ENCODE data around the gene QKI. TPM values are rescaled to one million over a fixed set of nuclear protein-coding genes. Genes with fewer than 3 reads are reported as not detected.
"Not testable (repeated sequence)": the region's sequence is repeated elsewhere in the genome, so short reads cannot be mapped to it uniquely, and the experiment has no call there.

The QKI gene
- total RNA-seq, 2 donors from 2014 or later: 87.4 to 95.3 TPM

DNA sequence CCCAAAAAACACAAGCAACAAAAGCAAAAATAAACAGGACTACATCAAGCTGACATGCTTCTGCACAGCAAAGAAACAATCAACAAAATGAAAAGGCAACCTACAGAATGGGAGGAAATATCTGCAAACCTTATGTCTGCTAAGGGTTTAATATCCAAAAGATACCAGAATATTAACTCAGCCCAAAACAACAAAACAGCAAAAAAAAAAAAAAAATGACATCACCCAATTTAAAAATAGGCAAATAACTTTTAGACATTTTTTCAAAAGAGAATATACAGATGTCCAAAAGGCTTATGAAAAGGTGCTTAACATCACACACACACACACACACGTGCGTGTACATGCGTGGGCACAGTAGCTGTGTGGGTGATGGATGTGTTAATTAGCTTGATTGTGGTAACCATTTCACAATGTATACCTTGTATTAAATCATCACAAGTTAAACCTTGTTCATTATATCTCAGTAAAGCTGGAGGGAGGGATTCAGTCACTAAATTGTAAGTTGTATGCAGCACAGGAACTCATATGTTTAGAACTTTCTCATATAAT lies 52.4 kb downstream of the QKI start:
- ATAC-seq (no peak), DNase-seq (no peak)
- H3K27me3 Mint-ChIP-seq: no peaks in the 10 kb centered on the region
- H3K4me3 Mint-ChIP-seq: no peak overlapping the region
- H3K27ac Mint-ChIP-seq: no peak overlapping the region
- peaks cover 10% of the 10 kb centered on the region for H3K36me3 Mint-ChIP-seq (ENCODE audit: low read depth)
- H3K4me1 Mint-ChIP-seq: peaks cover 22% of the 10 kb centered on the region
- no peaks in the 10 kb centered on the region for H3K9me3 ChIP-seq (ENCODE audit: control insufficient read depth, low read length, poor library complexity, severe bottlenecking)

- peaks cover 15% of the 10 kb centered on the region for H3K4me1 Mint-ChIP-seq
- H3K9me3 ChIP-seq (ENCODE audit: control insufficient read depth, low read length, poor library complexity, severe bottlenecking): no peaks in the 10 kb centered on the region
- H3K36me3 Mint-ChIP-seq (ENCODE audit: low read depth): peaks cover 9% of the 10 kb centered on the region
- H3K27me3 Mint-ChIP-seq: no peaks in the 10 kb centered on the region
- H3K4me3 Mint-ChIP-seq: no peak overlapping the region
- no peak for DNase-seq
- H3K27ac Mint-ChIP-seq: no peak overlapping the region
- ATAC-seq: no peak
Measured at GRCh38 chr6:163468738-163469137, 54.2 kb downstream of the QKI start.

- Mint-ChIP-seq H3K27ac (no peak overlapping the region), H3K36me3 (ENCODE audit: low read depth) (peaks cover 7% of the 10 kb centered on the region)
- ATAC-seq: no peak
Measured at GRCh38 chr6:163469459-163469985, 55.0 kb downstream of the QKI start.

DNA sequence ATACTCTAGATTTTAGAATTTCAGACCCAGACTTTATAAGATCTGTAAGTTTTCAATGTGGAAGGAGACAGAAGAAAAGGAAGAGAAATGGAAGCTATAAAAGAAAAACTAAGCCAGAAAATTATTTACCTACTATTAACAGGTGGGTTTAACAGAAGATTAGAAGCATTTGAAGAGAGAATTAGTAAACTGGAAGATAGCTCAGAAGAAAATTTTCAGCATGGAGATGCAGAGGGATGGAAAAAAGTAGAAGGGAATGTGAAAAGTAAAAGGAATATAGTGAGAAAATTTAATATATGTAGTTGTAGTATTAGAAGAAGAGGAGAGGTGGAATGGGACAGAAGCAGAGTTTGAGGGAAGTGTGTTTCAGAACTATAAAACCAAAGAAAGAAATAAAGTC lies 56.1 kb downstream of the QKI start:
- Mint-ChIP-seq H3K4me3 (no peak overlapping the region), H3K4me1 (peaks cover 4% of the 10 kb centered on the region), H3K27me3 (no peaks in the 10 kb centered on the region), H3K27ac (no peak overlapping the region), H3K36me3 (ENCODE audit: low read depth) (peaks cover 2% of the 10 kb centered on the region)
- DNase-seq: no peak
- H3K9me3 ChIP-seq (ENCODE audit: control insufficient read depth, low read length, poor library complexity, severe bottlenecking): no peaks in the 10 kb centered on the region
- no peak for ATAC-seq

More at GRCh38 chr6:163469459-163469985, 55.0 kb downstream of the QKI start:
- no peaks in the 10 kb centered on the region for H3K9me3 ChIP-seq (ENCODE audit: control insufficient read depth, low read length, poor library complexity, severe bottlenecking)
- DNase-seq: no peak
- H3K4me1 Mint-ChIP-seq: peaks cover 8% of the 10 kb centered on the region
- no peaks in the 10 kb centered on the region for H3K27me3 Mint-ChIP-seq
- no peak overlapping the region for H3K4me3 Mint-ChIP-seq

DNA sequence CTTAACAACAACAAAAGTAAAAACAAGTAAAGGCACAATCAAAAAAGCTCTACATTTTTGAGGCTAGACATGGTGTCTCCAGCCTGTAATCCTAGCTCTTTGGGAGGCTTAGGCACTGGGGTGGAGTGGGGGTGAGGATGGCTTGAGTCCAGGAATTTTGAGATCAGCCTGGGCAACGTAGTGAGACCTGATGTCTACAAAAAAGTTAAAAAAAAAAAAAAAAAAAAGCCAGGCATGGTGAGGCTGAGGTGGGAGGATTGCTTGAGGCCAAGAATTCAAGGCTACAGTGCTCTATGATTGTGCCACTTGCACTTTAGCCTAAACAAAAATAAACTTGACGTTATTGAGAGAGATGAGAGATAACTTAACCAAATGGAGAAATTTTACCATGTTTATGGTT lies 60.1 kb downstream of the QKI start:
- Mint-ChIP-seq H3K4me3 (no peak overlapping the region), H3K27ac (peak overlapping the region; percentile 32), H3K36me3 (ENCODE audit: low read depth) (peaks cover under 1% of the 10 kb centered on the region), H3K27me3 (no peaks in the 10 kb centered on the region), H3K4me1 (peaks cover 8% of the 10 kb centered on the region)
- DNase-seq: no peak
- no peaks in the 10 kb centered on the region for H3K9me3 ChIP-seq (ENCODE audit: control insufficient read depth, low read length, poor library complexity, severe bottlenecking)
- ATAC-seq: no peak

DNA sequence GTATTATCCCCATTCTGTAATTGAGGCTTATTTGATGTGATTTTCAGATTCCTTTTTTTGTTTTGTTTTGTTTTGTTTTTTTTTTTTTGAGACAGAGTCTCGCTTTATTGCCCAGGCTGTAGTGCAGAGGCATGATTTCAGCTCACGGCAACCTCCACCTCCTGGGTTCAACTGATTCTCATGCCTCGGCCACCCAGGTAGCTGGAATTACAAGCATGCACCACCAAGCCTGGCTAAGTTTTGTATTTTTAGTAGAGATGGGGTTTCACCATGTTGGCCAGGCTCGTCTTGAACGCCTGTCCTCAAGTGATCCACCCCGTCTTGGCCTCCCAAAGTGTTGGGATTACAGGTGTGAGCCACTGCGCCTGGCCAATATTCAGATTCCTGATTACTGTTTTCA lies 62.4 kb downstream of the QKI start:
- H3K4me1 Mint-ChIP-seq: peaks cover 12% of the 10 kb centered on the region
- DNase-seq; H3K9me3 ChIP-seq (ENCODE audit: control insufficient read depth, low read length, poor library complexity, severe bottlenecking); ATAC-seq; H3K27me3 Mint-ChIP-seq; H3K36me3 Mint-ChIP-seq (ENCODE audit: low read depth); H3K4me3 Mint-ChIP-seq: not testable (repeated sequence)
- H3K27ac Mint-ChIP-seq: peak overlapping the region; percentile 70

GRCh38 chr6:163483107-163483506 lies 68.6 kb downstream of the QKI start:
- ATAC-seq (no peak), DNase-seq (no peak)
- Mint-ChIP-seq H3K27me3 (no peaks in the 10 kb centered on the region), H3K36me3 (ENCODE audit: low read depth) (peaks cover 3% of the 10 kb centered on the region), H3K27ac (no peak overlapping the region), H3K4me1 (peaks cover 29% of the 10 kb centered on the region), H3K4me3 (no peak overlapping the region)
- no peaks in the 10 kb centered on the region for H3K9me3 ChIP-seq (ENCODE audit: control insufficient read depth, low read length, poor library complexity, severe bottlenecking)

DNA sequence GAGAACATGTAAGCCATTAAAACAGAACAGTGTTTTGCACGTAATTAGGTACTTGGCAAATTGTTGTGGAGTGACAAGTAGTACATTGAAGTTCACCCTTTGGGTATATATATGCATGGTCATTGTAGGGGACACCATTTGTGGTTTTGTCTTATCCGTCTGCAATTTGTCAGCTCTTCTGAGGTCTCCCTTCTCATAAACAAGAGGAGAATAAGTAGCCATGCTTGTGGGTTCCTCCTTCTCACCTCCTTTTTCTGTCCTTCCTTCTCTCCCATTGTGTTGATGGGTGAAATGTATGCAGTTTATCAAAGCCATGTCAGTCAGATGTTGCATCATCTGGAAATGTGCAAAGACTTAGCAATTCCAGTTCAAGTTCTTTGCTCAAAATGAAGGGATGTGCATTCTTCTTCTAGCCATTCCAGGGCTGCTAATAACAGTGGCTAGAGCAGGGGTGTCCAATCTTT lies 70.9 kb downstream of the QKI start:
- Mint-ChIP-seq H3K27me3 (no peaks in the 10 kb centered on the region), H3K27ac (no peak overlapping the region), H3K36me3 (ENCODE audit: low read depth) (no peaks in the 10 kb centered on the region), H3K4me1 (peaks cover 43% of the 10 kb centered on the region), H3K4me3 (no peak overlapping the region)
- ATAC-seq (no peak), DNase-seq (no peak)
- H3K9me3 ChIP-seq (ENCODE audit: control insufficient read depth, low read length, poor library complexity, severe bottlenecking): no peaks in the 10 kb centered on the region

GRCh38 chr6:163486821-163487220 lies 72.3 kb downstream of the QKI start:
- Mint-ChIP-seq H3K4me3 (no peak overlapping the region), H3K27me3 (no peaks in the 10 kb centered on the region), H3K36me3 (ENCODE audit: low read depth) (no peaks in the 10 kb centered on the region), H3K4me1 (peaks cover 47% of the 10 kb centered on the region), H3K27ac (no peak overlapping the region)
- DNase-seq (no peak), ATAC-seq (no peak)
- H3K9me3 ChIP-seq (ENCODE audit: control insufficient read depth, low read length, poor library complexity, severe bottlenecking): no peaks in the 10 kb centered on the region

DNA sequence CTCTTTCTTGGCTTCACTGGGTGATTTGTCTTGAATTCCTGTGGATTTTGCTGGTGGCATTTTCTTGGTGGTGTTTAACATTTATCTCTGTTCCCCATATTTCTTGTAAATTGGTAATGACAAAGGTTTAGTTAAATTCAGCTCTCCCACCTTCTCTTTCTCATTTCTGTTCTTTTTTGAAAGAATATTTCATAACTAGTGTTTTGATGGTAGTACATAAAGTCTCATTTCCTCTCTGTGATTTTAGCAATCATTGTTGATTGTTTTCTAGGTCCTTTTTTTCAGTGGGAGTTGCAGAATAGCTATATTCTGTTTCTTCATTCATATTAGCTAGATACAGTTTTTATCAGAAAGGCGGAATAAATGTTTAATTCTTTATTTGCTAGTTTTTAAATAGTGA lies 73.1 kb downstream of the QKI start:
- Mint-ChIP-seq H3K4me3 (no peak overlapping the region), H3K27ac (peak overlapping the region; percentile 27), H3K27me3 (no peaks in the 10 kb centered on the region), H3K4me1 (peaks cover 47% of the 10 kb centered on the region), H3K36me3 (ENCODE audit: low read depth) (no peaks in the 10 kb centered on the region)
- ATAC-seq (no peak), DNase-seq (no peak)
- no peaks in the 10 kb centered on the region for H3K9me3 ChIP-seq (ENCODE audit: control insufficient read depth, low read length, poor library complexity, severe bottlenecking)

DNA sequence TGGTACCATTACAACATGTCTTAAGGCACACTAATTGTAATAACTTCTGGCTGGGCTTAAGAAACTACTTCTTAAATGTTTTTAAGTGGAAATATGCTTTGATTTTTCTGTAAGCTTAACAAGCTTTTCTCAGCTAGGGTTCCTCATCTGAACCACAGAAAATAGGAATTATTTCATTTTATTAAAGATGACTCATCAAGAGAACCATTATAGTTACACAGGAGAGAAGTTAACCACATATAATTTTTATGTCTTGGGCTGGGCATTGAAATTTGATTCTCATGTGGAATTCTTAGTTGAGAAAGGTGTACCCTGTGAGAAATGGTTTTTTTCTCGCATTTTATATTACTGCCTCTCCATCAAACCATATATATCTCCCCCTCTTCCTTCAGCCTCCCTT lies 75.1 kb downstream of the QKI start:
- H3K27ac Mint-ChIP-seq: no peak overlapping the region
- no peaks in the 10 kb centered on the region for H3K27me3 Mint-ChIP-seq
- ATAC-seq (no peak), DNase-seq (no peak)
- H3K36me3 Mint-ChIP-seq (ENCODE audit: low read depth): no peaks in the 10 kb centered on the region
- H3K4me3 Mint-ChIP-seq: no peak overlapping the region
- H3K4me1 Mint-ChIP-seq: peaks cover 44% of the 10 kb centered on the region
- no peaks in the 10 kb centered on the region for H3K9me3 ChIP-seq (ENCODE audit: control insufficient read depth, low read length, poor library complexity, severe bottlenecking)

DNA sequence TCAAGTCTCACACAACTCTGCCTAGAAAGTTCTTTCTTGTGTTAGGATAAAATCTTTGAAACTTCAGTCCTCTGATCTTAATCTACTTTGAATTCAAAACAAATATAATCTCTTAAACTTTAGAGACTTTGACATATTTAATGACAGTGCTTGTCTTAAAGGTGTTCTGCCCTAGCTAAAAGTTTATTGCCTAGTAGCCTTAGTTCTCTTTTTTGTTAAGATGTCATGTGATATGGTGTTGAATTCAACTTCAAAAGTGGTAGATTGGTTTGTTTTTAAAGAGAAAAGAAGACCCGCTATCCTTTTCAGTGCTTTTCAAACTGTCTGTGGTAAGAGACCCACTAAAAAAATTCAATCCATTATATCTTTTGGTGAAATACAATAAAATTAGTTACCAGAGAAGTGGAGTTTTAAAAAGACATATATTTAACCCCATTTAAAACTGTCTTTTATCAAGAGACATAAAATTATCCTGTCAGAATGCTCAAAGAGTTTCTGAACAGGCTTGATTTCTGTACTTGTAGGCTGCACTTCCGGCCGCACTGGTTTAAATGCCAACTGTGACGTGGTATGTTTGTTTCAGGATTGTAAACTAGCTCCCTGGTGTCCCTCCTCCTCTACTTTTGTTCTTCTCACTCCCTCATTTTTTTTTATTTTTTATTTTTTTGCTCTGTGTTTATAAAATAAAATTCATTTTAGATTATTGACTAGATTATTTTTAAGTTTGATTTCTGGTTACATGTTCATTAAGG lies 76.5 kb downstream of the QKI start:
- ATAC-seq (no peak), DNase-seq (no peak)
- Mint-ChIP-seq H3K4me3 (no peak overlapping the region), H3K27ac (peak overlapping the region; percentile 19), H3K36me3 (ENCODE audit: low read depth) (no peaks in the 10 kb centered on the region), H3K27me3 (no peaks in the 10 kb centered on the region), H3K4me1 (peaks cover 41% of the 10 kb centered on the region)
- no peaks in the 10 kb centered on the region for H3K9me3 ChIP-seq (ENCODE audit: control insufficient read depth, low read length, poor library complexity, severe bottlenecking)

DNA sequence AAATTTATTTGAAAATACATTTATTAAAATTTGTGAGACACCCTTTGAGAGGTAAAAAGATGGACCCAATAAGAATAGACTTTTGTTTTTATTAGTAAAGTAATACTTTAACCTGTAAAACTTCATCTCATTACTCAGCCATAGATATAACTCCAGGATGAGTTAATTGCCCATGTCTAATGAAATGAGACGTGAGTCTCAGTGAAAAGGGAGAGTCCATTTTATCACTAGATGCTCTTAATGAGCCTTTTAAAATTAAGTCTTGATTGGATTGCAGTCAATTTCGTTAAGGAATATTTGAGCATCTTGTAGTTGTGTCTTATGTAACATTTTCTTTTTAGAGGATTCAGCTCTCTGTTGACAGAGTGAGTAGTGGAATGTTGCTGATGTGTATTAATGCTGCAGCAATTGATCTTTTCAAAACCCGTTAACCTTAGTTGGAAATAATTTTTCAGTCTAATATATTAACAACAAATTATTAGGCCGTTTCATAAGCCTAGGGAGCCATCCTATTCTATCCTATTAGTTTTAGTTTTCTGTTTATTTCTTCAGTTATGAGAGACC lies 77.3 kb downstream of the QKI start:
- no peak overlapping the region for H3K27ac Mint-ChIP-seq
- no peaks in the 10 kb centered on the region for H3K36me3 Mint-ChIP-seq (ENCODE audit: low read depth)
- ATAC-seq (no peak), DNase-seq (no peak)
- no peaks in the 10 kb centered on the region for H3K9me3 ChIP-seq (ENCODE audit: control insufficient read depth, low read length, poor library complexity, severe bottlenecking)
- H3K4me1 Mint-ChIP-seq: peaks cover 45% of the 10 kb centered on the region
- no peaks in the 10 kb centered on the region for H3K27me3 Mint-ChIP-seq
- H3K4me3 Mint-ChIP-seq: no peak overlapping the region
